HK-2 (cell line): ENCODE results near the gene NFU1.
A peak's percentile ranks its signal among the peaks of the same experiment; 100 is the strongest.

Experiments
- DNase-seq: peaks from one replicate; pipeline ENCODE4 v3.0.0-alpha.2; 2018; ENCODE audit not compliant: unreplicated experiment

NFU1 gene

GRCh38 chr2:69436938-69437750 is at the start of gene NFU1:
NFU1 (minus strand) TSS chr2:69437435; CDS start chr2:69437422, 13 bp downstream.
- DNase-seq: peak; percentile 95

GRCh38 chr2:69483696-69484095 is 46.5 kb upstream of the NFU1 start:
- no peak for DNase-seq

GRCh38 chr2:69483024-69483423 is 45.8 kb upstream of the NFU1 start:
- no peak for DNase-seq

- peak; percentile 13 for DNase-seq
These were observed 45.2 kb upstream of the NFU1 start for GRCh38 chr2:69482471-69482870.

- DNase-seq: no peak
These were observed 44.2 kb upstream of the NFU1 start for GRCh38 chr2:69481421-69481820.

GRCh38 chr2:69477627-69478026 is 40.4 kb upstream of the NFU1 start:
- DNase-seq: no peak

GRCh38 chr2:69474688-69475087 is 37.5 kb upstream of the NFU1 start:
- no peak for DNase-seq

GRCh38 chr2:69471793-69472192 is 34.6 kb upstream of the NFU1 start:
- no peak for DNase-seq

- DNase-seq: no peak
These were observed 33.7 kb upstream of the NFU1 start for GRCh38 chr2:69470911-69471310.

- no peak for DNase-seq
These were observed 32.5 kb upstream of the NFU1 start for GRCh38 chr2:69469784-69470183.

GRCh38 chr2:69469375-69469774 is 32.1 kb upstream of the NFU1 start:
- DNase-seq: no peak

GRCh38 chr2:69466728-69467127 is 29.5 kb upstream of the NFU1 start:
- no peak for DNase-seq

GRCh38 chr2:69465513-69466456 is 28.6 kb upstream of the NFU1 start:
- DNase-seq: no peak

GRCh38 chr2:69464575-69464974 is 27.3 kb upstream of the NFU1 start:
- no peak for DNase-seq

- DNase-seq: no peak
These were observed 25.5 kb upstream of the NFU1 start for GRCh38 chr2:69462780-69463179.

- DNase-seq: no peak
These were observed 24.2 kb upstream of the NFU1 start for GRCh38 chr2:69461404-69461803.

- DNase-seq: no peak
These were observed 22.7 kb upstream of the NFU1 start for GRCh38 chr2:69459936-69460335.

GRCh38 chr2:69456950-69457445 is 19.8 kb upstream of the NFU1 start:
- DNase-seq: no peak

- no peak for DNase-seq
These were observed 18.9 kb upstream of the NFU1 start for GRCh38 chr2:69456154-69456553.

- no peak for DNase-seq
These were observed 17.7 kb upstream of the NFU1 start for GRCh38 chr2:69454976-69455375.

GRCh38 chr2:69453475-69454129 is 16.4 kb upstream of the NFU1 start:
- DNase-seq: no peak

- no peak for DNase-seq
These were observed 15.5 kb upstream of the NFU1 start for GRCh38 chr2:69452687-69453086.
